GM12873 (cell line): Measurements from ENCODE around the gene SMPDL3A.

ENCODE experiments used
- TF ChIP-seq, protein P1 (sequence below): IDR thresholded peaks from 2 replicates; pipeline ENCODE4 v1.5.1; 2012; ENCODE audit warnings: low read depth, mild to moderate bottlenecking, moderate library complexity, low read length, control low read depth; ENCODE audit not compliant: insufficient read depth; ENCODE audit errors: missing control alignments

SMPDL3A gene

DNA sequence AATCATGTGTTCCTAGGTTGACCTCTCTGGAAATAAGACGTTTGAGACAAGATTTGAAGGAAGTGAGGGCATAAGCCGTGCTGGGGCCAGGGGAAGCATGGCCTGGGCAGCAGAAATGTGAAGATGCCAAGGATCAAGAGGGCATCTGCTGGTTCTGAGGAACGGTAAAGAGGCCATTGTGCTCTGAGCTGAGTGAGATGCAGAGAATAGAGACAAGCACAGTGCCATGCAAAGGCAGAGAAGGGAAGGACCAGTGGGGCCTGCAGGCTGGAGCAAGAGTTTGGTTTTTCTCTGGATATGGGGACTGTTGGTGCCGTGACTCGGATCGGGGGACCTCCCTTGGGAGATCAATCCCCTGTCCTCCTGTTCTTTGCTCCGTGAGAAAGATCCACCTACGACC lies 50.8 kb downstream of the SMPDL3A start:
- TF ChIP-seq, protein P1, sequence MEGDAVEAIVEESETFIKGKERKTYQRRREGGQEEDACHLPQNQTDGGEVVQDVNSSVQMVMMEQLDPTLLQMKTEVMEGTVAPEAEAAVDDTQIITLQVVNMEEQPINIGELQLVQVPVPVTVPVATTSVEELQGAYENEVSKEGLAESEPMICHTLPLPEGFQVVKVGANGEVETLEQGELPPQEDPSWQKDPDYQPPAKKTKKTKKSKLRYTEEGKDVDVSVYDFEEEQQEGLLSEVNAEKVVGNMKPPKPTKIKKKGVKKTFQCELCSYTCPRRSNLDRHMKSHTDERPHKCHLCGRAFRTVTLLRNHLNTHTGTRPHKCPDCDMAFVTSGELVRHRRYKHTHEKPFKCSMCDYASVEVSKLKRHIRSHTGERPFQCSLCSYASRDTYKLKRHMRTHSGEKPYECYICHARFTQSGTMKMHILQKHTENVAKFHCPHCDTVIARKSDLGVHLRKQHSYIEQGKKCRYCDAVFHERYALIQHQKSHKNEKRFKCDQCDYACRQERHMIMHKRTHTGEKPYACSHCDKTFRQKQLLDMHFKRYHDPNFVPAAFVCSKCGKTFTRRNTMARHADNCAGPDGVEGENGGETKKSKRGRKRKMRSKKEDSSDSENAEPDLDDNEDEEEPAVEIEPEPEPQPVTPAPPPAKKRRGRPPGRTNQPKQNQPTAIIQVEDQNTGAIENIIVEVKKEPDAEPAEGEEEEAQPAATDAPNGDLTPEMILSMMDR, result no peak

DNA sequence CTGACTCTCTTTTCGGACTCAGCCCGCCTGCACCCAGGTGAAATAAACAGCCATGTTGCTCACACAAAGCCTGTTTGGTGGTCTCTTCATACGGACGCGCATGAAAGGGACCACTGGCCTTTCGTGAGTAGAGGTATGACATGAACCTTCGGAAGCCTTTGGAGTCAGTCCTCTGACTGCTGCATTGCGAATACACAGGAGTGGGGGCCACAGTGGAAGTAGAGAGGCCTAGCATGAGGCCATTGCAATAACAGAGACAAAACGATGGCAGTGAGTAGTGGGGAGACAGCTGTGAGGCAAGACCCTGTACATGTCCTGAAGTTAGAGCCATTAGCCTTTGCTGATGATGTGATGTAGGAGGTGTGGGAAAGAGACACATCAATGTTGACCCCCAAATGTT lies 56.4 kb downstream of the SMPDL3A start:
- TF ChIP-seq, protein P1, result no peak

DNA sequence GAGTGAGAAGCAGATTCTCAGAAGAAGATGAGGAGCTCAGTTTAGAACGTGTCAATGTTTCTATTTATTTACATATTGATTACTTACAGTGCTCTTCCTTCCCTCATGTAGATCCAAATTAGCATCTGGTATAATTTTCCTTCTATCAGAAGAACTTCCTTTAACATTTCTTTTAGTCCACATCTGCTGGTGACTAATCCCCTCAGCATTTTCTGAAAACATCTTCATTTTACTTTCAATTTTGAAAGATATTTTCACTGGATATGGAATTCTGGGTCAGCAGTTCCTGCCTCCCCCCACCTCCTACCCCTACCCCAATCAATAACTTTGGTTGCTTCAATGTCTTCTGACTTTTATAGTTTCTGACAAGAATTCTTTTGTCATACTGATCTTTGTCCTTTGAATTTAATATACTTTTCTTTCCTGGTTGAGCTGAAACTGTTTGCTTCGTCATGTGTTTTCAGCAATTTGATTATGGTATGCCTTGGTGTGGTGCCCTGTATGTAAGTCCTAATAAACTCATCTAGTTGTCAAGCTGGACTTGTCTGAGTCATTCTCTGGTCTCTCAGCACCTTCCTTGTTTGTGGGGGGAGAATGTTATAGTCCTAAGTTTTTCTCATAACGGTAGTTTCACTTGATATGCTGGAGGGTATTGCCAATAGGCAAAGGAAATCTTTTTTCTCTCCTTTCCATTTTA lies 57.0 kb downstream of the SMPDL3A start:
- TF ChIP-seq, protein P1, result no peak

DNA sequence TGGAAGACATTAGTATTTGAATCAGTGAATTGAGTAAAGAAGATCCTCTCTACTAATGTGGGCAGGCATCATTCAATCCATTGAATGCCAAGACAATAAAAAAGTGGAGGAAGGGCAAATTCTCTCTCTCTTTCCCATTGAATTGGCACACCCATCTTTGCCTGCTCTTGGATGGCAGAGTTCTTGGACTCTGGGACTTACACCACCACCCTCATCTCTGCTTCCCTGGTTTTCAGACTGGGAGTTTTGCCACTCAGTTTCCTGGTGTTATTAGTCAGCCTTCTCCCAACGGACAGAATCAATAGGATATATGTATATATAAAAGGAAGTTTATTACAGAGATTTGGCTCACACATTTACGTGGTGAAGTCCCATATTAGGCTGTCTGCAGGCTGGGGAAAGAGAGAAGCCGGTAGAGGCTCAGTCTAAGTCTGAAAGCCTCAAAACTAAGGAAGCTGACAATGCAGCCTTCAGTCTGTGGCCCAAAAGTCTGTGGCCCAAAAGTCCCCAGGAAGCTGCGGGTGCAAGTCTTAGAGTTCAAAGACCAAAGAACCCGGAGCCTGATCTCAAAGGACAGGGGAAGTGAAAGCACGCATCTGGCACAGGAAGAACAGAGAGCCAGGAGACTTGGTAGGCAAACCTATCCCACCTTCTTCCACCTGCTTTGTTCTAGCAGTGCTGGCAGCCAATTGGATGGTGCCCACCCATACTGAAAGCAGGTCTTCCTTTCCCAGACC lies 64.4 kb downstream of the SMPDL3A start:
- TF ChIP-seq, protein P1, result no peak
